Measurements from ENCODE around the gene LGALS9. TPM values are rescaled to one million over a fixed set of nuclear protein-coding genes. Genes with fewer than 3 reads are reported as not detected.
A peak's percentile ranks its signal among the peaks of the same experiment; 100 is the strongest.

LGALS9 gene
- total and polyA plus RNA-seq, 2 experiments from 2014 or later = 3.1 to 14.1 TPM

- Histone ChIP-seq H2AFZ (no peak overlapping the region), H3K4me1 (ENCODE audit: insufficient read depth) (no peaks in the 10 kb centered on the region), H3K4me2 (no peak overlapping the region), H3K79me2 (no peaks in the 10 kb centered on the region), H3K4me3 (no peak overlapping the region), H3K27me3 (no peaks in the 10 kb centered on the region), H3K9me3 (ENCODE audit: low read depth) (no peaks in the 10 kb centered on the region), H3K9me2 (replicated peaks; ENCODE audit: insufficient read depth) (no peaks in the 10 kb centered on the region), H3K36me3 (replicated peaks; ENCODE audit: insufficient read depth, low read depth) (no peaks in the 10 kb centered on the region), H4K20me1 (ENCODE audit: insufficient read depth, poor library complexity, severe bottlenecking) (no peaks in the 10 kb centered on the region), H3K27ac (no peak overlapping the region)
- no peak for DNase-seq (ENCODE audit: low spot score)
- WGBS (ENCODE audit: low lambda C conversion rate, missing lambda C conversion rate) = 88% methylated on average over 2 of the region's 2 CpGs
- TF ChIP-seq EZH2phosphoT487 (IDR thresholded peaks at IDR 0.05; ENCODE audit: low read depth, severe bottlenecking, unreplicated experiment) = no peak
- no peak for TF ChIP-seq EZH2 (IDR thresholded peaks at IDR 0.05; ENCODE audit: borderline replicate concordance)
- no peak for TF ChIP-seq CTCF (IDR thresholded peaks at IDR 0.05; ENCODE audit: poor library complexity)
These were observed 29.0 kb upstream of the LGALS9 start for GRCh38 chr17:27601975-27602302.

GRCh38 chr17:27602721-27603420 lies 28.1 kb upstream of the LGALS9 start:
- no peak overlapping the region for H3K27ac ChIP-seq
- no peaks in the 10 kb centered on the region for H3K9me2 ChIP-seq (replicated peaks; ENCODE audit: insufficient read depth)

GRCh38 chr17:27603421-27603770 lies 27.6 kb upstream of the LGALS9 start:
- no peaks in the 10 kb centered on the region for H4K20me1 ChIP-seq (ENCODE audit: insufficient read depth, poor library complexity, severe bottlenecking)
- H3K9me2 ChIP-seq (replicated peaks; ENCODE audit: insufficient read depth) = no peaks in the 10 kb centered on the region
- no peak for DNase-seq (ENCODE audit: low spot score)
- no peaks in the 10 kb centered on the region for H3K27me3 ChIP-seq
- 85% methylated on average over 2 of the region's 2 CpGs for WGBS (ENCODE audit: low lambda C conversion rate, missing lambda C conversion rate)
- TF ChIP-seq EZH2phosphoT487 (IDR thresholded peaks at IDR 0.05; ENCODE audit: low read depth, severe bottlenecking, unreplicated experiment) (no peak), CTCF (IDR thresholded peaks at IDR 0.05; ENCODE audit: poor library complexity) (no peak), EZH2 (IDR thresholded peaks at IDR 0.05; ENCODE audit: borderline replicate concordance) (no peak)
- no peak overlapping the region for H3K27ac ChIP-seq
- no peaks in the 10 kb centered on the region for H3K36me3 ChIP-seq (replicated peaks; ENCODE audit: insufficient read depth, low read depth)
- H3K4me1 ChIP-seq (ENCODE audit: insufficient read depth) = no peaks in the 10 kb centered on the region
- no peaks in the 10 kb centered on the region for H3K79me2 ChIP-seq
- no peak overlapping the region for H3K4me2 ChIP-seq
- H3K4me3 ChIP-seq = no peak overlapping the region
- H3K9me3 ChIP-seq (ENCODE audit: low read depth) = no peaks in the 10 kb centered on the region
- H2AFZ ChIP-seq = no peak overlapping the region

More at GRCh38 chr17:27602721-27603420, 28.1 kb upstream of the LGALS9 start:
- DNase-seq (ENCODE audit: low spot score) = peak; percentile 86
- Histone ChIP-seq H3K9me3 (ENCODE audit: low read depth) (no peaks in the 10 kb centered on the region), H3K4me3 (no peak overlapping the region), H3K4me1 (ENCODE audit: insufficient read depth) (no peaks in the 10 kb centered on the region), H3K36me3 (replicated peaks; ENCODE audit: insufficient read depth, low read depth) (no peaks in the 10 kb centered on the region), H2AFZ (no peak overlapping the region), H3K27me3 (no peaks in the 10 kb centered on the region), H3K79me2 (no peaks in the 10 kb centered on the region), H3K4me2 (no peak overlapping the region), H4K20me1 (ENCODE audit: insufficient read depth, poor library complexity, severe bottlenecking) (no peaks in the 10 kb centered on the region)
- TF ChIP-seq CTCF (IDR thresholded peaks at IDR 0.05; ENCODE audit: poor library complexity) = peak; percentile 87
- TF ChIP-seq EZH2 (IDR thresholded peaks at IDR 0.05; ENCODE audit: borderline replicate concordance) = no peak
- TF ChIP-seq EZH2phosphoT487 (IDR thresholded peaks at IDR 0.05; ENCODE audit: low read depth, severe bottlenecking, unreplicated experiment) = no peak
- 53% methylated on average over 15 of the region's 15 CpGs for WGBS (ENCODE audit: low lambda C conversion rate, missing lambda C conversion rate)
